HG02973 (cell line): ENCODE measurements around the gene ZMYND8.
"Not testable (repeated sequence)": the region's sequence is repeated elsewhere in the genome, so short reads cannot be mapped to it uniquely, and the experiment has no call there.

Experiments
- ATAC-seq: cut with Tn5 transposase; IDR thresholded peaks from one replicate; pipeline ENCODE4 v1.9.1; 2021; ENCODE audit warnings: moderate library complexity; ENCODE audit not compliant: unreplicated experiment

Gene ZMYND8

DNA sequence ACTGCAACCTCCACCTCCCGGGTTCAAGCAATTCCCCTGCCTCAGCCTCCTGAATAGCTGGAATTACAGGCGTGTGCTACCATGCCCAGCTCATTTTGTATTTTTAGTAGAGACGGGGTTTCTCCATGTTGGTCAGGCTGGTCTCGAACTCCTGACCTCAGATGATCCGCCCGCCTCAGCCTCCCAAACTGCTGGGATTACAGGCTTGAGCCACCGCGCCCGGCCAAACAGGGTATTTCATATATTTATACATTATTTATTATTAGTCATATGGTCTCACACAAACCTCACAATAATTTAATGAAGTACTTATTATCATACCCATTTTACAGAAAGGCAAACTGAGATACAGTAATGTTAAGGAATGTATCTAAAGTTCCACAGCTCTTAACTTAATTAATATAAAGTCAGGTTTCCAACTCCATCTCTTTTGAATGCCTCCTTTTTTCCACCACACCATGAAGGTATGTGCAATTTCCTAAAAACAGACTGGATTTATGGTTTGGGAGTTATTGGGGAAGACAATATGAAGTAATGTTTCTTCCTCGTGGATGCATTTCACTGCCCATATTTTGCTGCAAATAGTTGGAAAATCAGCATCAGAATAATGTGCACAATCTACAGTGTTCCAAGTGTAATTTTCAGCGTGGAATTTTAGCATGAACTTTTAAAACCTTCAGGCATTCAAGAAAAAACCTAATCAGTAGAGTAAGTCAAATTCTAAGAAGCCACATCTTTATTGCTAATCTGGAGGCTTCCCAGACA is 65.7 kb downstream of the ZMYND8 start:
- ATAC-seq, result no peak

DNA sequence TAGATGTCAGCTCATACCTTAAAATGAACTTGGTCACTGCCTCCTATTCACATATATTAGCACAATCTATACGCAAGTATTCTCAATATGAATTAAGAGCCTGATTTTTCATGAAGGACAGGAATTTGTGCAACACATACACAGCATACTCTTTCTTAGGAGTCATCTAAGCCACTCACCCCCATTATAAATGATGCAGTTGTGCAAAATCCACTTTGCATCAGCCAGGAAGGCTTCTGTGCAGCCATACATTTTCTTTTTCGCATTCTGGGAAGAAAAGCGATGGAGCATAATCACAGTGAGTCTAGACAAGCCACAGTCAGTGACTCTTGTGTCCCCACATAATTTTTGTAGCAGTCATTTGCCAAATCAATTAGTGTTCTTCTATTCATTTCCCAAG is 66.5 kb downstream of the ZMYND8 start:
- ATAC-seq, result no peak

DNA sequence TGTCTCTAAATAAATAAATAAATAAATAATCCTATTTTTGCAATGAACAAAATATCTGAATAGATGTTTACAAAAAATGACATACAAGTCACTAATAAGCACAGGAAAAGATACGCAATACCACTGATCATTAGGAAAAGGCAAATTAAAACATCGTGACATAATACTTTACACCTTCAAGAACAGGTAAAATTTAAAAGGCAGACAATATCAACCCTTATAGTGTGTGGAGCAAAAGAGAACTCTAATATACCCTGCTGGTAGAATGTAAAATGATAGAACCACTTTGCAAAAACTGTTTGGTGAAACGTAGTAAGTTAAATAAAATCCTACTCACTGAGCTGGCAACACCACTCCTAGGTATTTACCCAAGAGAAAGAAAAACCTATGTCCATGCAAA is 67.4 kb downstream of the ZMYND8 start:
- ATAC-seq, result no peak

DNA sequence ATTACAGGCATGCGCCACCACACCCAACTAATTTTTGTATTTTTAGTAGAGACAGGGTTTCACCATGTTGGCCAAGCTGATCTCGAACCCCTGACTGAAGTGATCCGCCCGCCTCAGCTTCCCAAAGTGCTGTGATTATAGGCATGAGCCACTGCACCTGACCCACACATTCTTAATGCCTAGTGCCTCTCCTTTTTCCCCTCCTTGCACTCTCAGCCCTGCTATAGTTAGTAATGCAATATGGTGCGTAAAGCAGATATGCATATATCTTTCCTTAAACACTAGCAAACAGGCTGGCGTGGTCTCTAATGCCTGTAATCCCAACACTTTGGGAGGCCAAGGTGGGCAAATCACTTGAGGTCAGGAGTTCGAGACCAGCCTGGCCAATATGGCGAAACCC is 68.0 kb downstream of the ZMYND8 start:
- ATAC-seq, result not testable (repeated sequence)

DNA sequence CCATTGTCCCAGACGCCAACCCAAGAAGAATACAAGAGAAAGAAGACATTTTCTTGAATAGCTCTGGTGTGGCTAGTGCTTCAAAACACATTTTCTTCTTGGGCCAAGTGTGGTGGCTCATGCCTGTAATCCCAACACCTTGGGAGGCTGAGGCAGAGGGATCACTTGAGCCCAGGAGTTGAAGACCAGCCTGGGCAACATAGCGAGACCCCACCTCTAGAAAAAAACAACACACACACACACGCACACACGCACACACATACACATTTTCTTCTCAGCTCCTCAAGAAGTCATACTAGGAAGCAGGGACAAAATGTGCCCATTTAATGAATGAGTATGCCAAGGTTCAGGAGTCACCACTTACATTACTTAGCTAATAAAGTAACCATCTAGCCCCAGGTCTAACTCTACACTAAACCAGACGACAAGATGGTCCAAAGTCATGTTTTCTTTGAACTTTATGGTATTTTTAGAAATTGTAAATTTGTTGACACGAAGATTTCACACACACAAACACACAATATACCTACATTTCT is 68.8 kb downstream of the ZMYND8 start:
- ATAC-seq, result no peak

DNA sequence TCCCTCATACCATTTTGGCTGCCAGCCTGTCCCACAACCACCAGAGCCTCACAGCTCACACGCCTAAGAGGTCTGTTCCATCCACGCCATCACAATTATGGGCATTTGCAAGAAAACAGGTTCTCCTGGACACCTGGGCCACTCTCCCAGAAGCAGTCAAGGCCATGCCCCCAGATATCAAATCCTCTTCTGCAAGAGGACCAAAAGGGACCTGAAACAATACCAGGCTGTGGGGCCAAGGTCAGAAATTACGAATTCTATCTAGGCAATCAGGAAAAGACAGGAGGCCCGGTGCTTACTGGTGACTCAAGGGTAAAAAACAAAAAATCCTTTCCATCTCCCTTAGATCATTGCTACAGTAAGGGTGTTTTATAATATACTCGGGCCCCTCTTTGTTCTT is 69.8 kb downstream of the ZMYND8 start:
- ATAC-seq, result no peak

DNA sequence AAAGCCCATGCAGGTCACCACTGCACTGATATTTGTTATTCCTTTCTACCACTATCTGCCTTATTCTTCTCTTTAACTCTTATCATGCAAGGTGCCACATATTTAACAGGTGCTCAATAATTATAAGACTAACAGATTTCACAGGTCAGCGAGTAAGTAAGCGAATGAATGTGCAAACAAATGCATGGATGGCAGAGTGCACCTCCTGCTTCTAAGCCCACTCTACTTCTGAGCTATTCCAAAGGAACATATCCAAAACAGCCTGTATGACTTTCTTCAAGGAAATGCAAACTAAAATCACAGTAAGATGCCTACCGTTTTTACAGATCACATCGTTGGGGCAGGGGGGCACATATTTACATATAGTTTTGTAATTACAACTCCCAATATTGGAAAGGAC is 71.3 kb downstream of the ZMYND8 start:
- ATAC-seq, result no peak

DNA sequence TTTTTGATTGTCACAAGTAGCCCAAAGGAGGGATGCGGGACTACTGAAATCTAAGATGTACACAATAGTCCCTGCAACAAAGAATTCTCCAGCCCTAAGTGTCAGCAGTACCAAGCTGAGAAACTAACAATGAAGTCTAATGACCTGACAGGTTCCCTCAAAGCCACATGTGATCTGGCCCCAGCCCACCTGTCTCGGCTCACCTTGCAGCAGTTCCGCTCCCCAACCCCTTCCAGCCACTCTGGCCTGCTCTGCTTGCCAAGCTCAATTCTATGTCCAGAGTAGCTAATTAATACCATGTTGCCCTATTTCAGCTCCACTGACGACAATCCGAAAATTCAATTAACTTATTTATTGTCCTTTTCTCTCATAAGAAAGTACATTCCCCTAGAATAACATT is 72.1 kb downstream of the ZMYND8 start:
- ATAC-seq, result no peak

DNA sequence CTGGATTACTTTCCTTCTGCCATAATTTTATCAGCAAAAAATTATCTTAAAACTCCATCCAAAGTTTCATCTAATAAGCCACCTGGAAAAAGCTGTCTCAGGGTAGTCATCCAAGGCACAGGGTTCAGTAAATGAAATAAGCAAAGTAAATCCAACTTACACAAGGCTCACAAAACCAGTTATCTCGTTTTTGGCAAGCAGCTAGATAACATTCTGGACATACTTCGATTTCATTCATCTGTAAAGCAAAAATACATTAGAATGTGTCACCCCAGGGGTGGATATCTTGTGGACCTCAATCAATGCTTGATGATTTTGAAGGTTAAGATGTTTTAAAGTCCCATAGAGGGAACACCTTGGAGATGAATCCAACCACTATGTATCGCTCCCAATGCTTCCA is 73.1 kb downstream of the ZMYND8 start:
- ATAC-seq, result no peak

DNA sequence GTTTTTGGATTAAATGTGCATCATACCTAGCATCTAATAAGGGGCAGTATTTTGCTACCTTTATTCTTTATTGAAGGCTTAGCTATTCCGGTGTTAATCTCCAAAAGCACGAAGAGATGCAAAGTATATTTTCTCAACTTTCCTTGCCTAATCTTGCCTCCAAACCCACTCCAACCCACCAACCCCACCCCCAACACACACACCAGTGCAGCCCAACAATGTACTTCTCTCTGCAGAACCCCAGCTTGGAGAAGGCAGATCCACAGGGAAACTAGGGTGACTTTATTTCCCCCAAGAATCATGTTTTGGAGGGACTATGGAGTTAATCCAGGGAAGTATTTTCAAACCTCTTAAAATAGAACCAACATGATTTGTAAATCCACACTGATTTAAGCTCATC is 73.6 kb downstream of the ZMYND8 start:
- no peak for ATAC-seq

DNA sequence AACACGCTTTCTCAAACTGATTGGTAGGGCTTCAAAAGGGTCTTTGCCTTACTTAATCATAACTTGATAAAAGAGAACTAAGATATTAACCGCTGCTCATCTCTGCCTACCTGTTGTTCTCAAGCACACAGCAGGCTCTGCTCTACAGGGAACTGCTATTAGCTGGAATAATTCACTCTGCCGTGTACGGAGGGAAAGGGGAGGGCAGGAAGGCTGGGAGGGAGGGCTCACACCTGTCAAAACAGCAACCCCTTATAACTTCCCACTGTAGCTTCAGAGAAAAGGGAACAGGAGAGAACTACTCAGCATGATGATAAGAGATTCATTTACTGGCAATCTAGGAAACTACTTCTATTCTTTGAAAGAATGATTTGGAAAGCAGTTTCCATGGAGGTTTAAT is 75.1 kb downstream of the ZMYND8 start:
- no peak for ATAC-seq

DNA sequence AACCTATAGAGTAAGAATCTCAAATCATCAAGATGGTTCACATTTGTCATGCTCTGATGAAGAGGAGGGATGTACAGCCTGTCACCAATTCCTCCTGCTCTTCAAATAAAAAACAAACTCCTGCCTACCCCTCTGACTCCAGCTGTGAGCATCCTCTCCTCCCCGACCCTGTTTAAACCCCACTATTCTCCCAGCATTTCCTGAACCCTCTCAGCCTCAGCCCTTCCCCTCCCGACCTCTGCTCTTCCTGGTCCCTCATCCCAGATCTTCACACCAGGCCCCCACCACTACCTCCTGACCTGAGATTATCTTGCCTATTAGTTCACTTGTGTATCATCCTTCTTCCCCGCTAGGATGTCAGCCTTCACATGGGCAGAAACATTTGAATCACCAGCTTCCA is 75.8 kb downstream of the ZMYND8 start:
- ATAC-seq, result no peak

DNA sequence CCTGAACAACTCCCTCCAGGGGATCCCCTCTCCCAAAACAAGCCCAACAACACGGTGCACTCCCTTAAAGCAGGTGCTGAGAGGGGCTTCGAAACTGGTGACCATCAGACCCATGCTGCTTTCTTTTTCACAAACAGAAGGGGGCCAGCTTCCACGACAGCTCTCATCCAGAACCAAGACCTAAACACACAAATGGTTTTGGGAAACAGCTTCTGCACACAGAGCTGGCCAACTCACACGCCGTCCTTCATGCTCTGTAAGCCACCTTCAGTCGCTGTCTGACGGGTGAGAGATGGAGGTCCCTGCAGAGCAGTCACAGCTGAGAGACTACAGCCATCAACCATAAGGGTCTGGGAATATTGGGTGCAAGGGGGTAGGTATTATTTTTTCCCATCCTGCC is 76.3 kb downstream of the ZMYND8 start:
- no peak for ATAC-seq

DNA sequence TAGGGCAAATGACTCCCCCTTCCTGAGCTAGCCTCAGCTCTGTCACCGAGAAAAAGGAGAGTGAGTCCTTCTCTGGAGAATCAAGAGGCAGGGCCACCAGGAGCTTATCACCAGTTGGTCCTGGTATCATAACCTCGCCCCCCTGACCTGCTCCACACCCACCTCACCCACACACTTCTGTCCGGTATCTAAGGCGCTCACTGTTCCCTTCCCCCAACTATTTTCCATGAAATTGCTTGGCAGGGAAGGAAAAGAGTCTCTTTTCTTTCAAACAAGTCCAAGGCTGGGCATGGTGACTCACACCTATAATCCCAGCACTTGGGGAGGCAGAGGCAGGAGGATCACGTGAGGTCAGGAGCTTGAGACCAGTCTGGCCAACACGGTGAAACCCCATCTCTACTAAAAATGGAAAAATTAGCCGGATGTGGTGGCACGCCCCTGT is 77.6 kb downstream of the ZMYND8 start:
- no peak for ATAC-seq

DNA sequence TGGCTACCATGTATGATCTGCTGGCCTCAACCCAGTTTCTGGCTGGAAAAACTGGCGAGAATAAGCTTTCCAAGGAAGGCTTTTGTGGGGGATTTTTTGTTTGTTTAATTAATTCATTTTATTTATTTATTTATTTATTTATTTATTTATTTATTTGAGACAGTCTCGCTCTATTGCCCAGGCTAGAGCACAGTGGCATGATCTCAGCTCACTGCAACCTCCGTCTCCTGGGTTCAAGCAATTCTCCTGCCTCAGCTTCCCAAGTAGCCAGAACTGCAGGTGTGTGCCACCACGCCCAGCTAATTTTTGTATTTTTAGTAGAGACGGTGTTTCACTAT is 79.0 kb downstream of the ZMYND8 start:
- not testable (repeated sequence) for ATAC-seq

DNA sequence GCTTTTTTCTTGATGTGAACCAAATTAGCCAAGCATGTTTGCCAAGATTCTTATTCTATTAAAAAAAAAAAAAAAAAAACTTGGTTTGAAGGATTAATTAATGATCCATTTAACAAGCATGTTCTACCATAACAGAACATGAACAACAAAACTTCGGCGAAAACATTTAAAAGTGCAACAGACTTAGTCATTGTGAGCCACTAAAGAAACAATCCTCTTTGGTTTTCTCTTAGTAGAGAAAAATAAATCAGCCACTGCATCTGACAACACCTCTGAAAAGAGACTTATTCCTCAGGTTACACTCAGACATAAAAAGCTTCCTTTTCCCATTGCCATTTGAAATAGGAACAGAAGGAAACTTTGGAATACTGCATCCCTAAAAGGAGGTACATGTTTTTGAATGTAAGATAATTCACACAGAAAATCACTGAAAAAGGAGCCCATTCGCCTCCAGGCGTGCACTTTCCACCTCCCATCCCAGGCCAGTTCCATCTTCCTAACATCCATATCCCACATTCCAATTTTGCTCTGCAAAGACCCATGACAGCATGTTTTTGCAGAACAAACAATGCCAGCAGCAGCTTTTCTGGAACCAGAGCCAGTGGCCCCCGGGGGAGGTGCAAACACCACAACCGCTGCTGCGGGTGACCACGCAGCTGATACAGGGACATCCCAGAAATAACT is 79.5 kb downstream of the ZMYND8 start:
- no peak for ATAC-seq

DNA sequence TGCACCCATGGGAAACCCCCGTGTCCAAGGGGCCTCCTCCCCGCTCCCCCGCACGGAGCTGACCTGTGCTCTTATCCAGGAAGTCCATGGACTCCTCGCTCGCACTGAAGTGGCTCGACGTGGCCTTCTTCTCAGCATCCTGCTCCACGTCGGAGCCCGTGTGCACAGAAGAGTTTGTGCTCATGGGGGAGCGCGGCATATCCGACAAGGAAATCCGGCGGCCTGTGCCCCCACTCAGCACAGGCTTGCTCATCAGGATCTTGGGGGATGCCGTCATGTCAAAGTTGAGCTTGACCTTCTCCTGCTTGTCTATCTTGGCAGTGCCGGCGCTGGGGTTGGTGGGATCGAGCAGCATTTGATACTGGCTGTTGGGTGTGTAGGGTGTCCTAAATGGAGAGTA is 80.2 kb downstream of the ZMYND8 start:
- ATAC-seq, result no peak

DNA sequence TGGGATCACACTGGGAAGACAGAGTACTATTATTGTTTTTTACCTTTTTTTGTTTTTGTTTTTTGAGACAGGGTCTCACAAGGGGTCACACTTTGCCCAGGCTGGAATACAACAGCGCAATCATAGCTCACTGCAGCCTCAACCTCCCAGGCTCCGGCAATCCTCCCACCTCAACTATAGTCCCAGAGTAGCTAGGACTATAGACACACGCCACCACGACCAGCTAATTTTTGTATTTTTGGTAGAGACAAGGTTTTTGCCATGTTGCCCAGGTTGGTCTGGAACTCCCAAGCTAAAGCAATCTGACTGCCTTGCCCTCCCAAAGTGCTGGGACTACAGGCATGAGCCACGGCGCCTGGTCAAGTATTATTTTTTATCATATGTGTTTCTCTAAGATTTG is 81.0 kb downstream of the ZMYND8 start:
- ATAC-seq, result no peak

DNA sequence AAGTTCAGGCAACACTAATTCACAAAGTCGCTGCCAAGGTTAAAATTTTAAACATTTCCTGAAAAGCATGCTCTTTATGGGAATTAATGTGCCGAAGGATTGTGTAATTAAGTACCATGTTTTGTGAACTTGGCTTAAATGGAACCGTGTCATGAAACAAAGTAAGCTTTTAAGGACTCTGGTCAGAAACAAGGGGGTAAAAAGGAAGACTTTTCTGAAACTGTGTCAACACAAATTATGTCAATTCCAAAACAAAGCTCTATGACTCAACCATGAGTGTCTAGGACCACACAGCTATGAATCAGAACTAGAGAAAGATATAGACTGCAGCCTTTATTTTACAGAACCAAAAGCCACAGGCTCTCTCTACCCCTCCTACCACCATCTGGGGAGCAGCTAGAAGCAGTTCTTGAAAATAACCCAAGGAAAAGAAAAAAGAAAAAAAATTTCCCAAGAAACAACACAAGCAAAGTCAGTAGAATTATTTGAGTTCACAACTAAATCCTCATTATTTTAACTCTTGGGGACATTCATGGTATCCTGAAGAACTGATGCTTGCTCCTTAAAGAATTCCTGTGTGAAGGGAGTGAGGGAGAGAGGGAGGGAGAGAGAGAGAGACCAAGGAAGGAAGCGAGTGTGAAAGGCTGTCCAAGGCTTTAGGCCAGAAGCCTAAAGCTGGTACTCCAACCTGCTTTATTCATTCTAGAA is 81.9 kb downstream of the ZMYND8 start:
- peak; percentile 83 for ATAC-seq

DNA sequence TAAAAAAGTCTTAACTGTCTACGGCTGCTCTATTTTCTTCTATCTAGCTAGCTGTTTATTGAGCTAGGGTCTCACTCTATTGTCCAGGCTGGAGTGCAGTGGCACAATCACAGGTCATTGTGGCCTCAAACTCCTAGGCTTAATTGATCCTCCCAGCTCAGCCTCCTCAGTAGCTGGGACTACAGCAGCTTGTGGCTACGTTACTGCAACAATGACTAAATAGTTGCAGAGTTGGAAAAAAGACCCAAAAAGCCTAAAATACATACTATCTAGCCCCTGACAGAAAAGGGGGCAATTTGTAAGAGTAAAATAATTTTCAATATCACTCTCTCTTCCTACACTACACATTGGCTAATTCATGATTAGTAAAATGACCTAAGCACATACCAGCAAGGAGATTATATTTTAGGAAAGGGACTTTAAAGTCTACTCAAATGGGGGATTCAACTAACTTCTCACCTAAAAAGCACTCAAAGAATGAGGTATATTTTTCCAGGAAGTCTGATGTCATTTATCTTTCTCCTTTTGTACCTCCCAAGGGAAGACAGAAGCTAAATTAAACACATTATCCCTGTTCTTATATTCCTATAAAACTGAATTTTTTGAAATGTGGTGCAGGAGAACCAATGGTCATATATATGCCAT is 82.8 kb downstream of the ZMYND8 start:
- ATAC-seq, result no peak

DNA sequence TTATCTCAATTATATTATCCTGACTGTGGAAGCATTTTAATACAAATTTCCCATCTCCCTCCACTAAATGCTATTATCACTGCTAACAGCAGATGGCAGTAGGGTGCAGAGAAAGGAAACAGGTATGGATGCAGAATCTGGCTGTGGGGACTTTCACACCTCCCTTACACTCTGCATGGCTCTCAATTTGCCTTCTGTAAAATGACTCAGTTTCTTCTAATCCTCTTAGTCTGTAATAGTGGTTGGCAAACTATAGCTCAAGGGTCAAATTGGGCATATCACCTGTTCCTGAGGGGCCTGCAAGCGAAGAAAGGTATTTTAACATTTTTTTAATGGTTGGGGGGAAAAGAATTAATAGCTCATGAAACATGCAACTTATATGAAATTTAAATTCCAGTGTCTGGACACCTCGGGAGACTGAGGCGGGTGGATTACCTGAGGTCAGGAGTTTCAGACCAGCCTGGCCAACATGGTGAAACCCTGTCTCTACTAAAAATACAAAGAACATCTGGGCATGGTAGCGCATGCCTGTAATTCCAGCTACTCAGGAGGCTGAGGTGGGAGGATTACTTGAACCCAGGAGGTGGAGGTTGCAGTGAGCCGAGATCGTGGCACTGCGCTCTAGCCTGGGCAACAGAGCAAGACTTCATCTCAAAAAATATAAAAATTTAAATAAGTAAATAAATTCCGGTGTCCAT is 83.5 kb downstream of the ZMYND8 start:
- ATAC-seq, result no peak
